HG02623 (cell line): ENCODE data around the gene FRMPD4.
A peak's percentile ranks its signal among the peaks of the same experiment; 100 is the strongest.

ENCODE experiments used
- ATAC-seq: cut with Tn5 transposase; IDR thresholded peaks from one replicate; pipeline ENCODE4 v1.9.1; 2021; ENCODE audit warnings: moderate library complexity; ENCODE audit not compliant: unreplicated experiment

Gene FRMPD4

DNA sequence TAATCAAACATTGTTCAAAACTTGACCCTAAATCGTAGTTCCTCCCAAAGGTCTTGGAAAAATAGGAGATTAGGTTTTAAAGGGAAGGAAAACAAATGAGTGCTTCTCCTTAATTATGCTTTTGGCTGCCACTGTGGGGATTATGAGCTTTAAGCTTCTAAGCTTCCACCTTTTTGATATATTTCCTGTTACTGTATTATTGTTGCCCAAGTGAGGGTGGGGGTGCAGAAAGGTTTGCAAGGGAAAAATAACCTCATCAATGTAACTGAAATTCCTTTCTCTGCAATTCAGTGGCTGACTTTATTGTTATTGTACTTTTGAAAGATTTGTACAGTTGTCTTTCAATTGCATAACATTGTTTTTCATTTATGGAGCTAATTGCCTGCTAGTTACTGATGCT is 285.1 kb downstream of the FRMPD4 start:
- no peak for ATAC-seq

DNA sequence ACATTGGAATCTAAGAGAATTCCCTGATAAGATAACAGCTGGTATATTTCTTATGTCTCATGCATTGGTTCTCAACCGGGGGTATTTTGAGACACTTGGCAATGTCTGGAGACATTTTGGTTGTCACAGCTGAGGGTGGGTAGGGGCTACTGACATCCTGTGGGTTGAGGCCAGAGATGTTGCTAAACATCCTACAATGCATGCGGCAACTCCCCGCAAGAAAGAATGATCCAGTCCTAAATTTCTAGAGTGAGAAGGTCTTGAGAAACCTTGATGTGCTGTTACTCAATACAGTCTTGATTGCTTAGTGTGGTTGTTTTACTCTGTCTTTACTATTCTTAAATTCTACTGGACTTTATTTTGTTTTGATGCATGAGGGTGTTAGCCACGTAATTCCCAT is 287.2 kb downstream of the FRMPD4 start:
- ATAC-seq, result no peak

DNA sequence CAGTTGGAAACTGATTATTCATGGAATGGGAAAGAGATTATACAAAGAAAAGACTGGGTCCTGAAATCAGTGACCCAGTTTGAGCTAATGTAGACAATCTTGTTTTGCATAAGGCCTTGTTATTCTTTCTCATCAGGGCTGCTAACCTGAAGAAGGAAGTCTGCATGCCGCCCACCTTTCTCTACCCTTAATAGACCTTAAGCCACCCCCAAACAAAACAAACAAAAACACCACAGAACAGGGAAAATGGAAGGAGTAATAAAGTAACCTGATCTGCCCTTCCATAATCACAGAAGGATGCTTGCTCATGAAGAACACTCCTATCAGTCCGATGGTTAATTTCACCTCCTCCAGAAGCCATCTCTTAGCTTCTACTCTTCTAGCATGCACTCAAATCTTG is 288.1 kb downstream of the FRMPD4 start:
- no peak for ATAC-seq

DNA sequence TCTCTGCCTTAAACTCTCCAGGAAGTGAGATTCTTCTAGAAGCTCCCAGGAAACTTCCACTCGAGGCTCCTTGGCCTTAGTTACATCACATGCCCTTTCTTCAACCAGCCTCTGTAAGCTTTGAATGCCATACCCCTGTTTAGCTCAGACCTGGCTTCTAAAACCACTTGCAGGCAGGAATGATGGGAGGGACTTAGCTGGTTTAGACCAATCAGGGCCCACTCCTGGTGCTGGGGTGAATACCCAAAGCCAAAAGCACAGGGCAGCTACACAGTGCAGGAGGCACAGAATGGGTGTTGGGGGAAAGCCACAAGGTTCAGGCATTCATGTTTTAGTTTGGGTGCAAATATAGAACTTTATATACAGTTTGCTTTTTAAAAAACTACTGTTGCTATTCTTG is 296.2 kb downstream of the FRMPD4 start:
- no peak for ATAC-seq

DNA sequence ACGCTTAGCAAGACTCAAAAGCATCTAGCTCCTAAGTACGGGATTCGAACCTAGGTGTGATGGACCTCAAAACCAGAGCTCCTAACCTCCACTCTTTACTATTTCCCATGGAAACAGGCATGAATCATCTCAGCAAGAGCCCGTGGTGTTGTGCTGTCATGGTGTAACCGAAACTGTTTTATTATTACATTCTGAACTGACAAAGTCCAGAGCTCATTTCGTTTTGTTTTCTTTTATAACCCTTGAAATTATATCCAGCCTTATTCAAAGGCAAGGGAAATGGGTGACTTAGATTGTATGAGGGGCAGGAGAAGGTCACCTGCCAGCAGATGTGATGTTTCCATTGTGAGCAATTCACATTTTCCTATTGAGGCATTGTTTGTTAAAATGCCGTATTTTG is 301.1 kb downstream of the FRMPD4 start:
- ATAC-seq, result no peak

DNA sequence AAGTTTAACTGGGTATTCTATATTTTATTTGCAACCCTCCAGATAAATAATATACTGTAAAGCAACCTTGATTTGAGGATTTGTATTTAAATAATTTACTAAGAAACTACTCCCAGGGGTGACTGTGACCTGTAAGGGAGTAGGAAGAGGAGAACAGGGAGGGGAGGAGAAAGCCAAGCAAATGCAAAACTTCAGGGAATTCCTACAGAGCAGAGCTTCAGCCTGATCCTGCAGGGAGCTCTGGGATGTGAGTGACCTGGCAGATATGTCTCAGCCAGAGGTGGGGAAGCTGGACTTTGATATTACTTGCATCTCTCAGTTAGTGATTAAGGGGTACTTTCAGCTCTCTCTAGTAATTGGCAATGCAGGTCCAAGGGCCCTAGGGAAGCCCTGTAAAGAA is 302.0 kb downstream of the FRMPD4 start:
- no peak for ATAC-seq

DNA sequence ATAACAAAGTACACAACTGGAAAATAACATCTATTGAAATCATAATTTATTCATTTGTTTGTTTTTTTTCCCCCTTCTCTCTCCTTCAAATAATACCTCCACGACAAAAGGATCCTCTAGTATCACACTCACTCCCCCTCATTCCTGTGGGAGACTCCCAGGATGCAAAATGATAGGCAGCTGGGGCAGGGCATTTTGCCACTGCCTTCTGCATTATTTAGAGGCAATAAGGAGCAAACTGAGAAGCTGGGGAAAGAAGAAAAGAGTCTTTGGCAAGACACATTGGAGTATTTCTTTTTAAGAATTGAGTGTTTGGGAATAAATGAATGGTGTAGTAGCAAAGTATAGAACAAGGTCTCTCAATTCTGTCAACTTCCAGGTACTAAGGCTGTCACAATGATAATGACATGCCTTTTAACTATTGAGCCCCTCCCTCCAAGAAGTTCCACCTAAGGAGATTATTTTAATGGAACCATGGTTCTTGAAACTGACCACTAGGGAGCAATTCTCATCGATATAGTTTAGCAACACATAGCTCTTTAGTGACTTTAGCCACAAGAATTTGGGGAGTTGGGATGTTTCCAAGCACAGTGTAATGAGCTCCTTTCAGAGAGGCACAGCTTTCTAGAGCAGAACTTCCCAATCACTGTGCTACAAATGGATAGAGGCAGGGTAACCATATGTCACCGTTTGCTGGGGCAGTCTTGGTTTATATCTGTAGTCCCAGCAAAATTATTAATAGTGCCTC is 303.3 kb downstream of the FRMPD4 start:
- no peak for ATAC-seq

DNA sequence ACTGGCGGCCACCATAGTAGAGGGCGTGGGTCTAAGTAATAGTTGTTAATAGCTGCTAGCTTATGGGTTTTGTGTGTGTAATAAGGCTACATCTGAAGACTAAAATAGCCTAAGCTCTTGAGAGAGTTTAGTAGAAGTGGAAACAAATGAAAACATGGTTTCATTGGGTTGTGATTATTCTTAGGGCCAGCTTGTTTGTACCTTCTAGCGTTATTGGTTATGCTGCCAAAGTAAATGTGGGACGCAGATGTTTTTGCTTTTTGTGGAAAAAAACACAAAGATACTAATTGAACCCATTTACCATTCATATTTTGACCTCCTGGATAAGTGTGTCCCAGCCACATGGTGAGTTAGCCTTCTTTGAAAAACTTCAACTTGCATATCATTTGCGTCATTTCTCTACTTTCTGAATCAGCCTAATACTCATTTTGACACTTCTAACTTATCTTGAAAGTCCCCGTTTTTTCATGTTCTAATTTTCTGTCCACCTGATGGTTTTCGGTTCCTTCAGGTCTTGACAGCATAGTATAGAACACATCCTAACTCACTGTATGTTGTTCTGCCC is 305.3 kb downstream of the FRMPD4 start:
- ATAC-seq, result peak; percentile 91

DNA sequence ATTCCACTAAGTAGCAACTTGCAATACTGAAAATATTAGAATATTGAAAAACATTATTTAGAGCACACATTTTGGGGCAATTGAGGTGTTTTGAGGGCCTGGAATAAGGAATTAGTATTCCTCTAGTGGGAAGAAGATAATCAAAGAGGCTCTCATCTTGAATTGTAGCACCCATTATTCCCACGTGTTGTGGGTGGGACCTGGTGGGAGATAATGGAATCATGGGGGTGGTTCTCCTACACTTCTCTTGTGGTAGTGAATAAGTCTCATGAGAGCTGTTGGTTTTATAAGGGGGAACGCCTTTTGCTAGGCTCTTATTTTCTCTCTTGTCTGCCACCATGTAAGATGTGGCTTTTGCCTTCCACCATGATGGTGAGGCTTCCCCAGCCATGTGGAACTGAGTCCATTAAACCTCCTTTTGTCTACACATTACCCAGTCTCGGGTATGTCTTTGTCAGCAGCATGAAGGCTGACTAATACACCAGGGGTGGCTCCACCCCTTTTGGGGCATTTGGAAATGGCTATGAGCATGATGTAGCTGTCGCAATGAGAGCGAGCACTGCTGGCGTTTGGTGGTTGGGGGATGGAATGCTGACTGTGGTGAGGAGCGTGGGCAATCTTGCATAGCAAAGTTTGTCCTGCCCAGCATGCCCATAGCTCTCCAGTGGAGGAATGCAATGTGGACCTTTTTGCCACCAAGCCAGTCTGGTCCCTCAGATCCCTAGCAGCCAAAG is 308.2 kb downstream of the FRMPD4 start:
- no peak for ATAC-seq

DNA sequence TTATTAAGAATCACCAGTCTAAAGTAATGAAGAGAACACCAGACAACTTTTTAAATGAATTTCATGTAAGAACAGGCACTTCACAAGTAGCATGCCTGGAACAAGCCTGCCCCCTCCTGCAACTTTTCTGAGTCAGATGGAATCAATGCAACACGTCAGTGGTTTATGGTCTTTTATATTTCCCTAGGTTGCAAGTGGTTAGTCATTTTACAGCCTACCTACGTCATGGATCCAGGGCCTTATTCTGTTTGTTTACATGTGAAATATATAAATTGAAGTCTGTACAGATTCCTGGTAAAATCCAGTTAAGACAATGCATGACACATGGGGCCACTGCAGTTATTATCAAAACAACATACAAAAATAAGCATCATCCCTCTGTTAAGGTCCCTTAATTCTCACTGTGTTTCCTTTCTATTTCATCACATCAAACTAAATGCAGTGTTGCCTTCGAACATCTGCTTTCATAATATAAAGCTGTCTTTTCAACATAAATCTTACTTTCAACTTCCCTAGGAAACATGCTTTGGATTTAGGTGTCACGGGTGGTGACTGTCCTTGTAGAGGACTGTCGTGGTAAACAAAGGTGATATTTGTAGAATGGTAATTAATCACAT is 309.3 kb downstream of the FRMPD4 start:
- no peak for ATAC-seq

DNA sequence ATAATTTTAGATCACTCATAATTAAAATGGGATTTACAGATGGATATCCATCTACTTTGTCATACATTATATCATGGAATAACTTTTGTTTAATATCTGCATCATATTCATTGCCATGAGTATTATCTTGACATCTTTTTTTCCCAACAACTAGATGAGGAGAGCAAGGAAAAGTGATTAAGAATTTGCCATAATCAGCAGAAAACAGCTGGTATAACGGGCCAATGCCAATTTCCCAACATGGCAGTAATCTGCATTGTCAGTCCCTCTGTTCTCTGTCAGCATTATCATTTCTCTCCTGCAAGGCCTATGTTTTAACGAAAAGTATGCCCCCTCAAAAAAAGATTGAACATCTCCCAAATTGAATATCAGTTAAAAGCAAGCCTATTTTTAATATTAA is 314.0 kb downstream of the FRMPD4 start:
- no peak for ATAC-seq

DNA sequence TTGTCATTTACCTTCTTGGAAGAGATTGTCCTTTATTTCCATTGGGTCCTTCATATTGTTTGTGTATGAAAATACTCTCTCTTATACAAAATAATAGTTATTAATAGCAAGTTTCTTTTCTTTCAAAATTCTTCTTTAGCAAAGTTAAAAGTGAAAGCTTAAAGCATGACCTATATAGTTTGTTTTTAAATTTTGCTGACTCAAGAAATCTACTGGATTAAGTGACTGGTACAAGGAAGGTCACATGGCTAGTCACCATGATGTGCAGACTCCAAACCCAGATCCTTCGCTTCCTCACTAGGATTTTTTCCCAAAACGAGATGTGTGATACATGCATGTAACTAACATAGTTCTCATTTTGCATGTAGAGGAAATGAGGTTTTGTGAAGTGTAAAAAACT is 322.7 kb downstream of the FRMPD4 start:
- ATAC-seq, result no peak

DNA sequence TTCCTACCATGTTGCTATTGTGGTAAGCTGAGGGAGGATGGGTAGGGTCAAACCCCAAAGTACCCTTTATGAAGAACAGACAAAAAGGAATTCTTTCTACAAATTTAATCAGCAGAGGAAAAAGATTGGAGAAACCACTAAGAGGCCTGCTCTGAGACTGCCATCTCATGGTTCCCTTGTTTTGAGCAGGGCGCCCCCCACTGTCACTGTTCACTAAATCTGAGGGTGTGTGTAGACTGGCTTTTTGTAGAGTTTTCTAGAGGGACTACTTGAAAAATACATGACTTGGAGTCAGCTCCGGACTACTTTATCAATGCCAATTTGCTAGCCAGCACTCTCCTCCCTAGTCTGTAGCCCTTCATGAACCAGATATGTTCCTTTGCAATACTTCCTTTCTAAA is 324.8 kb downstream of the FRMPD4 start:
- ATAC-seq, result no peak

DNA sequence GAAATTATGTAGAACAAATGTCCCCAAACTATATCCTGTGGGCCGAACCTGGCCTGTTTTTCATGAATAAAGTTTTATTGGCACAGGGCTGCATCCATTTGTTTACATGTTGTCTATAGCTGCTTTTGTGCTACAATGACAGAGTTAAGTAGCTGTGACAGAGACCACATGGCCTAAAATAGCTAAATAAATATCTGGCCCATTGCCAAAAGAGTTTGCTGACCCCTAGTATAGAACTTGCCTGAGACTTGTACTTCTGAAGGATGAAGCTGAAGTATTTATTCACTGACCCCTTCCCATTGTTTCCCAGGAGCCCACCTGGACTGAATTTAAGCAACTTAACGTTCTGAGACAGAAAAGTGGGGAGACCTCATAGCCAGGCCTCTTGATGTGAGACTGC is 325.6 kb downstream of the FRMPD4 start:
- no peak for ATAC-seq

DNA sequence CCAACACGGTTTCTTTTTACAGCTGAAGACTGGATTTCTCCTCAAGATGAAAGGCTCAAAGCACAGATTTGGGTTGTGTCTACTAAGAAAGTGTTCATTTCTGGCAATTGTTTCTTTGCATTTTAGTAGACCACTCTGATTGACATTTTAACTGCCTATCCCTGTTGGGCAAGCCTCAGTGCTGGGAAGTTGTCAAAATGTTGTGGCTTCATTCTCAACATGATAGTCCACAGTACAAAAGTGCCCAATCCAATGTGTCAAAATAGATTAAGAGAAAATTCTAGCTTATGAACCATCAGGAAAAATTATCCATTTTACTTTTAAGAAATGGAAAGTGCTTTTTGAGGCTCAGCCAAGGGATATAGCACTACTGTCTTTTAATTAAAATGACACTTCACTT is 329.0 kb downstream of the FRMPD4 start:
- no peak for ATAC-seq

DNA sequence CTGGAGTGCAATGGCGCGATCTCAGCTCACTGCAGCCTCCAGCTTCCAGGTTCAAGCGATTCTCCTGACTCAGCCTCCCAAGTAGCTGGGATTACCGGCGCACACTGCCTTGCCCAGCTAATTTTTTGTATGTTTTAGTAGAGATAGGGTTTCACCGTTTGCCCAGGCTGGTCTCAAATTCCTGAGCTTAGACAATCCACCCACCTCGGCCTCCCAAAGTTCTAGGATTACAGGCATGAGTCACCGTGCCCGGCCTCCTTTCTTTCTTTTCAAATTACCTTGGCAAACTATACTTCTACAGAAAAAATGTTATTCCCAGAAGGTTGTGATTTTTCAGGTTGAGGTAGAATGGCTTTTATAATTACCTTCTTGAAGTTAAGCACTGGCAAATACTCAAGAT is 331.0 kb downstream of the FRMPD4 start:
- ATAC-seq, result no peak

DNA sequence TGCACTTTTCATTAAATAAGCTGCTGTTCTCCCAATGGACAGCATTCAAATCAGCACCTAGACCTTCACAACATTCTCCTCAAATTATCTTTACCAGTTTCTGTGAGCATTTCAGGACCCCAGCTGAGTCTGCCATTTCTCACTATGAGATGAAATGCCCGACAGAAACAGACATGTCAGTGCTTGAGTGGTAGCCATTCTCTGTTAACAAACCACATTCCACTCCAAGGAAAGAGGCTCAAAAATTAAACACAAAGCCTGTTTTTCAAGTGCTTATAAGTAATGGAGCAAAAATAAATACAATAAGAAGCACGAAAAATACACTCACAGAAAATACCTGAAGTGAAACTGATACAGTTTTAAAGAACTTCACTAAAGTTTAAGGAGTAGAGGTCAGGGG is 332.8 kb downstream of the FRMPD4 start:
- ATAC-seq, result no peak

DNA sequence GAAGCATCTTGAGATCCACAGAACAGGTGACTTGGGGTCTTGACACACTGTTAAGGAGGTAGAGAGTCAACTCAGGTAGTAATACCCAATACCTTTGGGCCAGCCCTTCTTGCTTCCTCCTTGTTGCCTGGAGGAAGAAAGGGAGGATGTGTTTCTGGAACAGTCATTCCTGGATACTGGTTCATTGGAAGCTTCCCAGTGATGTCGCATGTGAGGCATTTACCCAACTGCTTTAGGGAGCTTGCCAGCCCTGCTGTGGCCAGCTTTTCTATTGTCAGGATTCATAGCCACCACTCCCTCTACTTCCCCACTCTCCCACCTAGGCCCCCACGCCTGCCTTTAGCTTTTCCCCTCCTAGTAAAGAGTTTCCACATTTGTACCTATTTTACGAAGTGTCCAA is 342.7 kb downstream of the FRMPD4 start:
- no peak for ATAC-seq

DNA sequence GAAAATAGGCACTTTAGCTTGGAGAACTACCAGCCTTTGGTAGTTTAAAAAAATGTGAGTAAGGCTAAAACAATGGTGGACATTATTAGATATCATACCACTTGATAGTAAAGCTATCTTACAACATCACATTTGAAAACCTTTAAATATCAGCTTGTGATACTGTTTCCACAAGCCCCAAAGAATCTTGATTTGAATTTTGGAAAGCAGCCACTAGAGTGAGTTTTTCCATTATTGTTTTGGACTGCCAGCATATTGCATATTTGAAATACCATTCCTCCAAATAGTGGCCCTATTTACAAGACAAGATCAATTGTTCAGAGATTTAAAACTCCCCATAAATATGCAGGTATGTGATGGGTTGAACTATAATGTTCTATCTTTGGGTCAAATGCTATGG is 349.9 kb downstream of the FRMPD4 start:
- ATAC-seq, result no peak

DNA sequence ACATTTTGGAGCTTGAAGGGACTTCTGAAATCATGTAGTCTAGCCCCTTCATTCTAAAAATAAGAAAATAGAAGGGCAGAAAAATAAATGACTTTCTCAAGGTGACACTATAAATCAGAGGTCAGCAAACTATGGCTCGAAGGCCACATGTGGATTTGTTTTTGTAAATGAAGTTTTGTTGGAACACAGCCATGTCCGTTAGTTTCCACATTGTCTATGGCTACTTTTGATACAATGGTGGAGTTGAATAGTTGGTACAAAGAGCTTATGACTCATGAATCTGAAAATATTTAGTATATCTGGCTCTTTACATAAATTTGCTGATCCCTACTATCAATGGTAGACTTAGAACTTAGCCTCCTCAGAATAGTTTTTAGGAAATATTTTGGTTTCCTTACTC is 350.5 kb downstream of the FRMPD4 start:
- ATAC-seq, result no peak

DNA sequence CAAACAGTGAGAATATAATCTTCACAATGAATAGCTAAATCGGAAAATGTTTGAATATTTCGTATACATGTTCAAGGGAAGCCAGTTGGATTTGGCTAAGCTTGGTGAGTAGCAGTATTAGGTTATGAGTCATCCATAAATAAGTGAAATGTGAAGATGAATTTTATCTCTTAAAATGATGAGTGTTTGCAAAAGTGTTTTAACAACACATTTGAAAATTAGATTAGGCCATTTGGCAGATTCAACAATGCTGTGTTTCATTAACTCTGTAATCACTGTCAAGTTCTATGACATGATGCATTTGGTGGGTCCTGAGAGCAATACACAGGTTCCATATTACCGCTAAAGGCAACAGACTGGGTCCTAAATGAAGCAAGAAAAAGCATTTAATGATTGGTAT is 351.1 kb downstream of the FRMPD4 start:
- ATAC-seq, result no peak
